ENCODE results near the gene G6PC2.

DNA sequence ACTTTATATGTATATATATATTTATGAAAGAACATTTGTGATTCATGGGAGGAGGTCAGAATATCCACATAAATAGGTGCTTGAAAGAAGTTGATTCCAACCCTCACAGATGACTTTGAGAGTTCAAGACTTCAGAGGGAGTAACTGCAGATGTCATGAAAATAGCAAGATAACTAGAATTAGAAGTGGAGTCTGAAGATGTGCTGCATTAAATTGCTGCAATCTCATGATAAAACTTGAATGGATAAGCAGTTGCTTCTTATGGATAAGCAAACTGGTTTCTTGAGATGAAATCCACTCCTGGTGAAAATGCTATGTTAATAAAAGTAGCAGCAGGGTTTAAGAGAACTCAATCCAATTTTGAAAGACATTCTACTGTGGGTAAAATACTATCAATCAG is 40.2 kb downstream of the G6PC2 start:
- TF ChIP-seq, protein P1, sequence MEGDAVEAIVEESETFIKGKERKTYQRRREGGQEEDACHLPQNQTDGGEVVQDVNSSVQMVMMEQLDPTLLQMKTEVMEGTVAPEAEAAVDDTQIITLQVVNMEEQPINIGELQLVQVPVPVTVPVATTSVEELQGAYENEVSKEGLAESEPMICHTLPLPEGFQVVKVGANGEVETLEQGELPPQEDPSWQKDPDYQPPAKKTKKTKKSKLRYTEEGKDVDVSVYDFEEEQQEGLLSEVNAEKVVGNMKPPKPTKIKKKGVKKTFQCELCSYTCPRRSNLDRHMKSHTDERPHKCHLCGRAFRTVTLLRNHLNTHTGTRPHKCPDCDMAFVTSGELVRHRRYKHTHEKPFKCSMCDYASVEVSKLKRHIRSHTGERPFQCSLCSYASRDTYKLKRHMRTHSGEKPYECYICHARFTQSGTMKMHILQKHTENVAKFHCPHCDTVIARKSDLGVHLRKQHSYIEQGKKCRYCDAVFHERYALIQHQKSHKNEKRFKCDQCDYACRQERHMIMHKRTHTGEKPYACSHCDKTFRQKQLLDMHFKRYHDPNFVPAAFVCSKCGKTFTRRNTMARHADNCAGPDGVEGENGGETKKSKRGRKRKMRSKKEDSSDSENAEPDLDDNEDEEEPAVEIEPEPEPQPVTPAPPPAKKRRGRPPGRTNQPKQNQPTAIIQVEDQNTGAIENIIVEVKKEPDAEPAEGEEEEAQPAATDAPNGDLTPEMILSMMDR (IDR thresholded peaks at IDR 0.05): no peak
- no peak for TF ChIP-seq POLR2A (IDR thresholded peaks at IDR 0.05)
